Stimulated activated CD4-positive, alpha-beta T cell treated with anti-CD3 and anti-CD28 coated beads, Interleukin-15, amount 100 ng/mL, for 24 hours (primary cell): ENCODE data around the gene AMD1.
A peak's percentile ranks its signal among the peaks of the same experiment; 100 is the strongest.

Experiments
- DNase-seq: peaks from one replicate; pipeline ENCODE4 v3.0.0-alpha.2; 2020

AMD1 gene

DNA sequence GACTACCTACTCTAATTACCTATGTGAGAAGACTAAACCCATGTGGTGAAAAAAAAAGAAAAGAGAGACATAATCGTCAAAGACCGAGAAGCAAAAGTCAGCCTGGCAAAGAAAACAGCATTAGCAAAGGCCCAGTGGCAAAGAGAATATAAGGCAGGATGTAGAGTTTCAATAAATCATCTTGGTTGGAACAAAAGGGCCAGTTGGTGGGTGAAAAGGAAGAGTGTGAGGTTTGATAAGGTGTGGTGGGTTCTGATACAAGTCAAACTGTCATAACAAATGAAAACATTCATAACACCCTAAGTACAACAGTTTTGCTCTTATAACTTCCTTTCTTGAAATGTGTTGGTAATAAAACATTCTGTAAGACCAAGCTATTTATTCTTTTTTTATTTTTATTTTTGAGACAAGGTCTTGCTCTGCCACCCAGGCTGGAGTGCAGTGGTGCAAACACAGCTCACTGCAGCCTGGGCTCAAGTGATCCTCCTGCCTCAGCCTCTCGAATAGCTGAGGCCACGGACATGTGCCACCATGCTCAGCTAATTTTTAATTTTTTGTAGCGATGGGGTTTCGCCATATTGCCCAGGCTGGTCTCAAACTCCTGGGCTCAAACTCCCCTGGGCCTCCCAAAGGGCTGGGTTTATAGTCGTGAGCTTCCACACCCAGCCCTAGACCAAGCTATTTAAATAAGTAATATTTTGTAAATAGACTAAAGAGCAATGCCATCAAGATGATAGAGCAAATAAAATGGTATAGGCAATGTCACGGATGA lies 65.0 kb downstream of the AMD1 start:
- DNase-seq = no peak

- peak; percentile 61 for DNase-seq
These were observed 70.1 kb downstream of the AMD1 start for GRCh38 chr6:110944681-110945151.
